MM.1S (cell line): ENCODE data around the gene CD99L2.

ENCODE experiments used
- CTCF ChIP-seq: fragments of 300-600 bp; sonication (generic); IDR thresholded peaks from 2 replicates; pipeline ENCODE4 v1.5.1; 2016; ENCODE audit warnings: antibody characterized with exemption, low read length, mixed read lengths
- EZH2 ChIP-seq: fragments of 300-600 bp; sonication (generic); optimal IDR thresholded peaks from 2 replicates; pipeline ENCODE3; 2017; ENCODE audit warnings: low read depth, mild to moderate bottlenecking, antibody characterized with exemption, low read length, mixed read lengths

GRCh38 chrX:150873616-150874015 is 24.9 kb downstream of the CD99L2 start:
- TF ChIP-seq CTCF (no peak), EZH2 (no peak)
